K562 (cell line): ENCODE measurements around the gene PIP4K2A. TPM values are rescaled to one million over a fixed set of nuclear protein-coding genes. Genes with fewer than 3 reads are reported as not detected.

ENCODE experiments used
- ATAC-seq: fragments of 200-7000 bp; cut with Tn5 transposase; 3 replicates; pipeline ENCODE4 v1.9.1; 2020; ENCODE audit warnings: moderate library complexity
- BruUV-seq: library from RNA; stranded (reverse); fragments of 400-500 nt; replicated peaks from 2 replicates; lab custom pipeline; 2021; lab: Mats Ljungman, UMichigan
- CTCF ChIA-PET: fragments of 300-600 bp; formaldehyde crosslinking; extraction: SDS; loops from one replicate; lab custom pipeline; 2021; ENCODE audit warnings: low intra/inter-chr PET ratio; lab: Yijun Ruan, JAX
- POLR2A ChIA-PET: fragments of 300-600, 350-650 bp; sonication (Branson Sonifier 250); formaldehyde crosslinking; extraction: SDS; loops from one replicate; lab custom pipeline; 2021; ENCODE audit warnings: antibody characterized with exemption, inconsistent platforms; lab: Yijun Ruan, JAX
- DNase-seq, 4 experiments: peaks; one replicate each; pipeline versions ENCODE4 v3.0.0 to v3.0.0-alpha.2; 2011 to 2018; ENCODE audit warnings: low spot score in 3 of 4, mixed read lengths in 3 of 4; ENCODE audit errors: extremely low read depth in 1 of 4
- FAIRE-seq: peaks from 2 replicates; lab custom pipeline; 2011; peaks lifted over from hg19 to GRCh38; lab: Jason Lieb, UNC
- H2AFZ ChIP-seq: 2 replicates; pipeline ENCODE4 v1.6.0; 2011; ENCODE audit warnings: low read depth, low read length, control low read depth, inconsistent platforms
- H3K27ac ChIP-seq: fragments of 200-600 bp; 3 replicates; pipeline ENCODE4 v1.8.0; 2011; ENCODE audit warnings: low read depth, mild to moderate bottlenecking, control low read depth, inconsistent platforms, low read length, moderate library complexity, mixed read lengths; ENCODE audit errors: extremely low read depth
- H3K27me3 ChIP-seq, 2 experiments: fragments of 300-600 bp in 1 of 2; 2 replicates in 1 of 2; 3 replicates in 1 of 2; pipeline versions ENCODE4 v1.6.0 to v1.8.0; 2011; ENCODE audit warnings: inconsistent platforms in 2 of 2, low read length in 2 of 2, mild to moderate bottlenecking in 1 of 2, mixed read lengths in 1 of 2, moderate library complexity in 1 of 2; ENCODE audit not compliant: control insufficient read depth in 2 of 2, insufficient read depth in 2 of 2
- H3K36me3 ChIP-seq: fragments of 300-600 bp; 3 replicates; pipeline ENCODE4 v1.8.0; 2011; ENCODE audit warnings: mild to moderate bottlenecking, low read length, inconsistent platforms; ENCODE audit not compliant: control insufficient read depth, insufficient read depth
- H3K4me1 ChIP-seq, 2 experiments: fragments of 200-600 bp in 1 of 2; replicated peaks in 1 of 2; 2 replicates in 1 of 2; 3 replicates in 1 of 2; pipeline versions ENCODE4 v1.5.1 to v1.8.0; 2011; ENCODE audit warnings: inconsistent platforms in 2 of 2, low read length in 2 of 2, mild to moderate bottlenecking in 1 of 2, mixed read lengths in 1 of 2, moderate library complexity in 1 of 2; ENCODE audit not compliant: control insufficient read depth in 2 of 2, insufficient read depth in 2 of 2
- H3K4me2 ChIP-seq: 2 replicates; pipeline ENCODE4 v1.6.1; 2011; ENCODE audit warnings: low read length, control low read depth, inconsistent platforms, mixed read lengths; ENCODE audit not compliant: insufficient read depth
- H3K4me3 ChIP-seq: fragments of 200-600 bp; sonication (generic), shearing (Covaris generic); 2 replicates; pipeline ENCODE4 v1.5.1; 2016; ENCODE audit warnings: control low read depth, inconsistent platforms
- H3K79me2 ChIP-seq: fragments of 200-600 bp; 3 replicates; pipeline ENCODE4 v1.8.0; 2011; ENCODE audit warnings: low read length, inconsistent platforms; ENCODE audit not compliant: control insufficient read depth, insufficient read depth
- H3K9ac ChIP-seq, 2 experiments: 2 replicates each; pipeline versions ENCODE4 v1.6.0 to v1.6.1; 2011; ENCODE audit warnings: low read depth in 2 of 2, low read length in 2 of 2, control low read depth in 1 of 2, inconsistent platforms in 1 of 2, mild to moderate bottlenecking in 1 of 2, mixed read lengths in 1 of 2; ENCODE audit not compliant: insufficient read depth in 1 of 2
- H3K9me1 ChIP-seq: one replicate; pipeline ENCODE4 v1.6.0; 2011; ENCODE audit warnings: inconsistent platforms, mild to moderate bottlenecking, low read length, moderate library complexity; ENCODE audit not compliant: control insufficient read depth, insufficient read depth
- H3K9me3 ChIP-seq: replicated peaks from 2 replicates; pipeline ENCODE4 v1.5.1; 2011; ENCODE audit warnings: low read depth, low read length, inconsistent platforms; ENCODE audit not compliant: control insufficient read depth, insufficient read depth
- H4K20me1 ChIP-seq: replicated peaks from 2 replicates; pipeline ENCODE4 v1.6.1; 2011; ENCODE audit warnings: low read length, inconsistent platforms, mixed read lengths; ENCODE audit not compliant: control insufficient read depth, insufficient read depth
- BCLAF1 ChIP-seq, 2 experiments: fragments of 450-650 bp in 1 of 2; IDR thresholded peaks; 2 replicates each; pipeline ENCODE4 v1.6.1; 2011 to 2017; ENCODE audit warnings: low read depth in 2 of 2, antibody characterized with exemption in 1 of 2, borderline replicate concordance in 1 of 2, low read length in 1 of 2, mild to moderate bottlenecking in 1 of 2, mixed read lengths in 1 of 2; ENCODE audit not compliant: control insufficient read depth in 1 of 2
- PHF8 ChIP-seq: fragments of 200-600 bp; sonication (generic); IDR thresholded peaks from 2 replicates; pipeline ENCODE4 v1.6.1; 2012; ENCODE audit warnings: mixed run types, mild to moderate bottlenecking, inconsistent platforms, low read length, moderate library complexity, borderline replicate concordance
- PHTF2 ChIP-seq: fragments of 250-450 bp; sonication (Bioruptor Pico); IDR thresholded peaks from 2 replicates; pipeline ENCODE4 v1.5.0; 2021; ENCODE audit warnings: mild to moderate bottlenecking
- SLC30A9 ChIP-seq: fragments of 250-450 bp; sonication (Bioruptor Pico); IDR thresholded peaks from 2 replicates; pipeline ENCODE4 v1.8.0; 2022; ENCODE audit warnings: mild to moderate bottlenecking, moderate library complexity
- SMAD3 ChIP-seq: fragments of 450-650 bp; formaldehyde crosslinking; conservative IDR thresholded peaks from 2 replicates; pipeline ENCODE4 v1.4.0; 2020; ENCODE audit warnings: mild to moderate bottlenecking
- WGBS: fragments of 100-300 bp; shearing (Covaris generic); methylation state at CpG from one replicate; pipeline ENCODE4 v1.1.6; 2016; ENCODE audit warnings: low coverage, mixed read lengths; ENCODE audit not compliant: insufficient coverage; ENCODE audit errors: missing lambda C conversion rate; 5-methylcytosine and 5-hydroxymethylcytosine counted together
- in situ Hi-C: fragments of 300-500 bp; cut with MboI; formaldehyde crosslinking; loops from 4 replicates; pipeline ENCODE4 v1.15.0; 2018; ENCODE audit warnings: inconsistent platforms, mixed read lengths
- intact Hi-C: fragments of 100-400 bp; cut with micrococcal nuclease; formaldehyde crosslinking; loops from 2 replicates; pipeline ENCODE4 v1.14.2; 2022
- polyA plus RNA-seq, 8 experiments: library from polyadenylated mRNA; depleted of rRNA in 4 of 8; stranded (reverse) in 5 of 8; unstranded in 3 of 8; fragments of >200 nt; fragmentation: Nextera tagmentation in 2 of 8; fragmentation: Illumina TruSeq in 1 of 8; extraction: Ambion mirVana in 2 of 8; extraction: Trizol in 1 of 8; gene quantifications; 2 replicates each; pipeline versions ENCODE4 v1.2.1 to v1.2.3, GENCODE V29; 2011 to 2014; ENCODE audit warnings: inconsistent platforms in 1 of 8, missing spikeins in 1 of 8
- total RNA-seq, 7 experiments: library from RNA; depleted of rRNA in 6 of 7; stranded (reverse); fragments of >200 nt in 6 of 7; fragmentation: Illumina TruSeq in 2 of 7; extraction: Trizol in 2 of 7; gene quantifications; 2 replicates each; pipeline versions ENCODE4 v1.2.1 to v1.2.3, GENCODE V29; 2011 to 2021; ENCODE audit warnings: low replicate concordance in 1 of 7

PIP4K2A gene
- total and polyA plus RNA-seq, 9 of the 15 experiments (the other 6 are each of a cell fraction or from before 2014, with no cell fraction given), result 35.6 to 117 (median 71.9) TPM

GRCh38 chr10:22609251-22609650 lies 105.1 kb downstream of the PIP4K2A start:
- Histone ChIP-seq H4K20me1 (no peaks in the 10 kb centered on the region), H3K9me1 (no peaks in the 10 kb centered on the region), H3K27me3 (no peaks in the 10 kb centered on the region), H3K4me2 (no peak overlapping the region), H2AFZ (no peak overlapping the region), H3K36me3 (peaks cover 77% of the 10 kb centered on the region; the same call in 2 of the 3 replicates), H3K4me1 (peaks cover 0 to 9% of the 10 kb centered on the region in 2 experiments; a peak in 2 of 5 replicates), H3K79me2 (peaks cover 49% of the 10 kb centered on the region), H3K27ac (no peak overlapping the region), H3K9me3 (no peaks in the 10 kb centered on the region), H3K9ac (no peak overlapping the region), H3K4me3 (no peak overlapping the region)
- intact Hi-C loops, result no loop called here
- TF ChIP-seq PHF8, result no peak
- TF ChIP-seq SMAD3 (CRISPR knock-in tag), result no peak
- no peak for TF ChIP-seq SLC30A9
- no peak for TF ChIP-seq BCLAF1 (IDR thresholded peaks at IDR 0.05; ENCODE audit: borderline replicate concordance in 1 of 2, control insufficient read depth in 1 of 2, low read depth in 2 of 2, low read length in 1 of 2)
- TF ChIP-seq PHTF2 (CRISPR knock-in tag), result no peak
- no peak for DNase-seq
- ATAC-seq, result no peak
- in situ Hi-C loops, result no loop called here
- CTCF ChIA-PET, result no interaction called here
- BruUV-seq, result no TSS peak
- WGBS, result 95% methylated on average over 2 of the region's 2 CpGs
- FAIRE-seq, result no peak
- POLR2A ChIA-PET, result no interaction called here
